GM12872 (cell line): ENCODE measurements around the gene LMAN2.

Source experiments
- TF ChIP-seq, protein P1 (sequence below): IDR thresholded peaks from 3 replicates; pipeline ENCODE4 v1.5.1; 2011; ENCODE audit warnings: low read depth, mild to moderate bottlenecking, low read length, moderate library complexity; ENCODE audit not compliant: insufficient read depth

The LMAN2 gene

GRCh38 chr5:177349362-177349647 is 2.2 kb downstream of the LMAN2 start:
- TF ChIP-seq, protein P1, sequence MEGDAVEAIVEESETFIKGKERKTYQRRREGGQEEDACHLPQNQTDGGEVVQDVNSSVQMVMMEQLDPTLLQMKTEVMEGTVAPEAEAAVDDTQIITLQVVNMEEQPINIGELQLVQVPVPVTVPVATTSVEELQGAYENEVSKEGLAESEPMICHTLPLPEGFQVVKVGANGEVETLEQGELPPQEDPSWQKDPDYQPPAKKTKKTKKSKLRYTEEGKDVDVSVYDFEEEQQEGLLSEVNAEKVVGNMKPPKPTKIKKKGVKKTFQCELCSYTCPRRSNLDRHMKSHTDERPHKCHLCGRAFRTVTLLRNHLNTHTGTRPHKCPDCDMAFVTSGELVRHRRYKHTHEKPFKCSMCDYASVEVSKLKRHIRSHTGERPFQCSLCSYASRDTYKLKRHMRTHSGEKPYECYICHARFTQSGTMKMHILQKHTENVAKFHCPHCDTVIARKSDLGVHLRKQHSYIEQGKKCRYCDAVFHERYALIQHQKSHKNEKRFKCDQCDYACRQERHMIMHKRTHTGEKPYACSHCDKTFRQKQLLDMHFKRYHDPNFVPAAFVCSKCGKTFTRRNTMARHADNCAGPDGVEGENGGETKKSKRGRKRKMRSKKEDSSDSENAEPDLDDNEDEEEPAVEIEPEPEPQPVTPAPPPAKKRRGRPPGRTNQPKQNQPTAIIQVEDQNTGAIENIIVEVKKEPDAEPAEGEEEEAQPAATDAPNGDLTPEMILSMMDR: no peak

- TF ChIP-seq, protein P1: no peak
Measured at GRCh38 chr5:177347699-177348098, 3.8 kb downstream of the LMAN2 start.

- TF ChIP-seq, protein P1: no peak
Measured at GRCh38 chr5:177346820-177347219, 4.6 kb downstream of the LMAN2 start.

- TF ChIP-seq, protein P1: no peak
Measured at GRCh38 chr5:177344891-177345290, 6.6 kb downstream of the LMAN2 start.

GRCh38 chr5:177343777-177344176 is 7.7 kb downstream of the LMAN2 start:
- TF ChIP-seq, protein P1: no peak

DNA sequence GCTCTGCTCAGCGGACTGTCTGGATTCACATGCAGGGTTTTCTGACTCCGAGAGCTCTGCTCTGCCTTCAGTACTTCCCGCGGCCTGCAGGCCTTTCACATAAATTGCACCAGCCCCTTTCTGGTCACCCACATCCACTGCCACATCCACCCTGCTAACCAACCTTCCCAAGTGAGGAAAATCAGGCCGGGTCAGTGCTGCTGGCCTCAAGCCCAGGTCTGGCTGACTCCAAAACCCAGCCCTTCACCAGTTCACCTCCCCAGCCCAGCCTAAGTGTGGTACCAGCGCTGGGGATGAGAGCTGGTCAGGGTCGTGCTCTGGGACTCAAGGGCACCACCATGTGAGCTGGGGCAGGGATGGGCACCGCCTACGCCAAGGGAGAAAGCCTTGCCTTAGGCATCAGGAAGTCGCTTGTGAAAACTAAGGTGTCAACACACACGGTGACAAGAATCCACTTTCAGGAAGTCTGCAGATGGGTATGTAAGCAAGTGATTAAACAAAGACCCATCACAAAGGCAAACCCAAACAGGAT is 12.3 kb downstream of the LMAN2 start:
- TF ChIP-seq, protein P1: no peak

- TF ChIP-seq, protein P1: no peak
Measured at GRCh38 chr5:177338251-177339106, 13.0 kb downstream of the LMAN2 start.
